ENCODE results near the gene CRYZL1. TPM values are rescaled to one million over a fixed set of nuclear protein-coding genes. Genes with fewer than 3 reads are reported as not detected.

CRYZL1 gene
- 10 to 100 TPM; 21.8 to 27.9 TPM for total RNA-seq
- 10 to 100 TPM; 59.4 to 84.5 (median 66.5) TPM for polyA plus RNA-seq (ENCODE audit: insufficient read length in 6 of 6)
- long read RNA-seq, donor 1, transcript CRYZL1-219 (2 exons, 1,018 nt), result minor isoform, 9 of 44 reads
- long read RNA-seq, donor 1, transcript CRYZL1-203 (13 exons, 1,482 nt), result major isoform, 17 of 44 reads
- long read RNA-seq, donor 1, partial matches to known transcripts, result 11 of 44 reads
- long read RNA-seq, donor 1, other reads (novel, unspliced or antisense), result 0 of 44 reads
- long read RNA-seq, donor 2, transcript CRYZL1-203 (13 exons, 1,482 nt), result major isoform, 8 of 25 reads
- long read RNA-seq, donor 2, transcript CRYZL1-219 (2 exons, 1,018 nt), result minor isoform, 6 of 25 reads
- long read RNA-seq, donor 2, partial matches to known transcripts, result 5 of 25 reads
- long read RNA-seq, donor 2, other reads (novel, unspliced or antisense), result 0 of 25 reads
- long read RNA-seq, donor 3, transcript CRYZL1-203 (13 exons, 1,482 nt), result major isoform, 8 of 19 reads
- long read RNA-seq, donor 3, partial matches to known transcripts, result 5 of 19 reads
- long read RNA-seq, donor 3, other reads (novel, unspliced or antisense), result 0 of 19 reads
- long read RNA-seq, donor 4, transcript CRYZL1-204 (13 exons, 1,617 nt), result major isoform, 11 of 21 reads
- long read RNA-seq, donor 4, partial matches to known transcripts, result 2 of 21 reads
- long read RNA-seq, donor 4, other reads (novel, unspliced or antisense), result 6 of 21 reads
- long read RNA-seq, donor 5, transcript CRYZL1-203 (13 exons, 1,482 nt), result major isoform, 6 of 15 reads
- long read RNA-seq, donor 5, transcript CRYZL1-219 (2 exons, 1,018 nt), result minor isoform, 5 of 15 reads
- long read RNA-seq, donor 5, partial matches to known transcripts, result 0 of 15 reads
- long read RNA-seq, donor 5, other reads (novel, unspliced or antisense), result 0 of 15 reads
- long read RNA-seq, donor 6, transcript CRYZL1-203 (13 exons, 1,482 nt), result major isoform, 12 of 16 reads
- long read RNA-seq, donor 6, partial matches to known transcripts, result 0 of 16 reads
- long read RNA-seq, donor 6, other reads (novel, unspliced or antisense), result 0 of 16 reads
- long read RNA-seq, donor 7, transcript CRYZL1-203 (13 exons, 1,482 nt), result major isoform, 7 of 15 reads
- long read RNA-seq, donor 7, partial matches to known transcripts, result 0 of 15 reads
- long read RNA-seq, donor 7, other reads (novel, unspliced or antisense), result 0 of 15 reads
- long read RNA-seq, donor 8, transcript CRYZL1-219 (2 exons, 1,018 nt), result minor isoform, 5 of 23 reads
- long read RNA-seq, donor 8, transcript CRYZL1-203 (13 exons, 1,482 nt), result major isoform, 9 of 23 reads
- long read RNA-seq, donor 8, partial matches to known transcripts, result 6 of 23 reads
- long read RNA-seq, donor 8, other reads (novel, unspliced or antisense), result 0 of 23 reads
- long read RNA-seq, donor 9, partial matches to known transcripts, result 0 of 1 reads
- long read RNA-seq, donor 9, other reads (novel, unspliced or antisense), result 0 of 1 reads
- long read RNA-seq, donor 10, transcript CRYZL1-204 (13 exons, 1,617 nt), result major isoform, 5 of 17 reads
- long read RNA-seq, donor 10, partial matches to known transcripts, result 3 of 17 reads
- long read RNA-seq, donor 10, other reads (novel, unspliced or antisense), result 4 of 17 reads
- long read RNA-seq, donor 11, partial matches to known transcripts, result 0 of 6 reads
- long read RNA-seq, donor 11, other reads (novel, unspliced or antisense), result 0 of 6 reads
- long read RNA-seq, donor 12, transcript CRYZL1-203 (13 exons, 1,482 nt), result major isoform, 6 of 12 reads
- long read RNA-seq, donor 12, partial matches to known transcripts, result 0 of 12 reads
- long read RNA-seq, donor 12, other reads (novel, unspliced or antisense), result 0 of 12 reads

DNA sequence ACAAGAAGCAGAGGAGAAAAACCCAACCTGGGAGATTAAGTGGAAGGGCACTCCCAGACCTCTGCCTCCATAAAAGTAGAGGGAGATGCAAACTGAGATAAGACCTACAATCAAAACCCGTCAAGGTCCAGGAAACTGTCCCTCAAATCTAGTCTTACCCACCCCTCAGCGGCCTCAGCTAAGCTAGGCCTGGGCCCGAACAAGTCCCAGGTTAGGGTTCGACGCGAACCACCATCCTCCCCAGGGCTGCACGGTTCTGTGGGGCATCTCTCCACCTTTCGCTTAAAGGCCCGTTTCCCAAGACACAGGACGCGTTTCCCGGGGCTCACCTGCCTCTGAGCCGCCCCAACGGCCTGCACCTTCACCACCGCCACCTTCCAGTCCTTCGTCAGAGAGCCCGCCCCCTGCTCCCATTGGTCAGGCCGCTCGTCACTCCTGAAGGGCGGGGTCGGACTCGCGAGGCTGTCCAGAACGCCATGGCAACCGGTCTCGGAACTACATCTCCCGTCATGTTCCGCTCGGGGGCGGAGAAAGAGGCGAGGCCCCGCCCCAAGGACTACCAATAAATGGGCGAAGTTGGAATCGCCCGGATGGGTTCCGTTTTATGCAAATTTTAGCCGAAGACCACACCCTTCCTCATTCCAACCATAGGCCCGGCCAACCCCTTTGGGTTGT, at the start of gene CRYZL1:
TSS of gene CRYZL1 (minus strand) at position 390 of the 675 bp plus-strand sequence. CDS start 10,190 bp downstream, outside the sequence.
- Histone ChIP-seq H3K4me1 (peaks cover 7 to 42% of the 10 kb centered on the region in 2 donors), H3K36me3 (no peaks in the 10 kb centered on the region), H3K27ac (peak within 1 kb of the TSS; percentile 91), H3K27me3 (peaks cover 0 to 11% of the 10 kb centered on the region in 2 donors), H3K4me3 (peak within 1 kb of the TSS; percentile 82 to 97), H3K9me3 (no peaks in the 10 kb centered on the region)
- no peak for TF ChIP-seq CTCF (IDR thresholded peaks at IDR 0.05)
- intact Hi-C loops (cut with DNase I), result loop anchor here in 1 of 2 donors (10.0 kb wide), 1 partner anchor 263 kb away; no protein-coding TSS in a partner anchor
- peak; percentile 89 for ATAC-seq
- DNase-seq, result peak; percentile 99 to 100 (median 100)

- intact Hi-C loops (cut with DNase I), result no loop called here
- ATAC-seq, result no peak
- Histone ChIP-seq H3K9me3 (no peaks in the 10 kb centered on the region), H3K27me3 (no peaks in the 10 kb centered on the region), H3K27ac (no peak overlapping the region), H3K4me3 (no peak overlapping the region), H3K36me3 (no peaks in the 10 kb centered on the region), H3K4me1 (peaks cover 9 to 11% of the 10 kb centered on the region in 2 donors)
- no peak for DNase-seq
- no peak for TF ChIP-seq CTCF (IDR thresholded peaks at IDR 0.05)
These were observed 49.3 kb upstream of the CRYZL1 start for GRCh38 chr21:33690874-33691273.

GRCh38 chr21:33688353-33688752, 46.8 kb upstream of the CRYZL1 start:
- Histone ChIP-seq H3K27ac (no peak overlapping the region), H3K36me3 (no peaks in the 10 kb centered on the region), H3K9me3 (no peaks in the 10 kb centered on the region), H3K27me3 (no peaks in the 10 kb centered on the region), H3K4me3 (no peak overlapping the region), H3K4me1 (peaks cover 19 to 31% of the 10 kb centered on the region in 2 donors)
- intact Hi-C loops (cut with DNase I), result no loop called here
- DNase-seq (no peak), ATAC-seq (no peak)
- TF ChIP-seq CTCF (IDR thresholded peaks at IDR 0.05), result no peak

DNA sequence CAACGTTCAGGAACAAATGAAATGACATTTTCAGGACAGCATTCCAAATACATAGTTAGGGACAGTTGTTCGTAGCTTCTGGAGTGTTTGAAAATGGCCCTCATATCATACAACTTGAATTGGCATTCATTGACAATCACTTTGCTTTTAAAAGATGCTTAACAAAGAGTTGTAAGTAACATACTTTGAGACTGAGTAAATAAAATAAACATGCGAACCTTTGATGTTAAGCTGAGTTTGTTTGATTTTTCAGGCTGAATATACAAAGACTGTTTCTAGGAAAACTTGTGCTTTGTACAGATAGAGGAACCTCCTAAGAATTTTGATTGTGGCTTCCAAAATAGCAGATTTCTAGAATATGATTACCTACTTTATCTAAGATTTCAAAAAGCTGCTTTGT, 46.1 kb upstream of the CRYZL1 start:
- TF ChIP-seq CTCF (IDR thresholded peaks at IDR 0.05), result no peak
- intact Hi-C loops (cut with DNase I), result no loop called here
- ATAC-seq, result no peak
- Histone ChIP-seq H3K4me3 (no peak overlapping the region), H3K4me1 (peaks cover 19 to 31% of the 10 kb centered on the region in 2 donors), H3K9me3 (no peaks in the 10 kb centered on the region), H3K27ac (no peak overlapping the region), H3K36me3 (no peaks in the 10 kb centered on the region), H3K27me3 (no peaks in the 10 kb centered on the region)
- DNase-seq, result no peak
